ENCODE results near the gene MYO7B. TPM values are rescaled to one million over a fixed set of nuclear protein-coding genes. Genes with fewer than 3 reads are reported as not detected.

MYO7B gene
- polyA plus RNA-seq, 1 of the 3 experiments (the other 2 are of a cell fraction): 0.08 TPM

GRCh38 chr2:127573771-127574170, 38.3 kb downstream of the MYO7B start:
- no peak for TF ChIP-seq JUND (IDR thresholded peaks at IDR 0.05)
- Histone ChIP-seq H3K36me3 (replicated peaks in 1 of 2; ENCODE audit: control insufficient read depth in 1 of 2, insufficient read depth in 2 of 2, low read length in 1 of 2) (no peaks in the 10 kb centered on the region), H3K4me2 (no peak overlapping the region), H3K27ac (ENCODE audit: low read depth in 2 of 2, low read length in 1 of 2) (no peak overlapping the region), H3K4me1 (ENCODE audit: control insufficient read depth in 1 of 2, insufficient read depth in 2 of 2, low read depth in 1 of 2, low read length in 1 of 2) (peaks cover 8 to 14% of the 10 kb centered on the region in 2 experiments; a peak in 3 of 4 replicates), H2AFZ (ENCODE audit: low read depth) (no peak overlapping the region), H4K20me1 (ENCODE audit: insufficient read depth) (no peaks in the 10 kb centered on the region), H3F3A (replicated peaks; ENCODE audit: insufficient read depth) (no peaks in the 10 kb centered on the region), H3K9ac (no peak overlapping the region), H3K4me3 (ENCODE audit: low read depth in 2 of 2, low read length in 1 of 2) (no peak overlapping the region), H3K79me2 (ENCODE audit: insufficient read depth) (no peaks in the 10 kb centered on the region), H3K9me2 (no peaks in the 10 kb centered on the region), H3K27me3 (ENCODE audit: insufficient read depth) (no peaks in the 10 kb centered on the region), H3K9me3 (no peaks in the 10 kb centered on the region)
- no peak for DNase-seq
- ChIA-PET CTCF (interaction anchor here (1.0 kb wide), 1 partner anchor 17 kb away, joined by 3 read pairs; no protein-coding TSS in a partner anchor), POLR2A (no interaction called here)
- WGBS (ENCODE audit: low lambda C conversion rate): 90% methylated on average over 17 of the region's 17 CpGs

DNA sequence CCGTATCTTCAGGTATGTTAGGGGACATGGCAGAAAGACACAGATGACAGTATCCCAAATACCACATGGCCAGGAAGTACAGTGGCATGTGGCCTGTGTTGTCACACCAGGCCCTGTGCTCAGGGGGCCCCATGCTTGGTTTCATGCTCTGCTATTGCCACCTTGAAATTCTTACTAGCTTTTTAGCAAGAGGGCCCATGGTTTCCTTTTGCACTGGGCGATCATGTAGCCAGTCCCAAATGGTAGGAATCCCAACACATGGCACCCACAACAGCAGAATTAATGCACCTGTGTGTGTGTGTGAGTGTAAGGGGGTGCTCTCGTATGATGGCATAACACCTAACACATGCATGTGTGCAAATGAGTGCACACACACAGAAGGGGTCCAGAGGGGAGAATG, 39.2 kb downstream of the MYO7B start:
- Histone ChIP-seq H3K79me2 (ENCODE audit: insufficient read depth) (no peaks in the 10 kb centered on the region), H4K20me1 (ENCODE audit: insufficient read depth) (no peaks in the 10 kb centered on the region), H3K4me1 (ENCODE audit: control insufficient read depth in 1 of 2, insufficient read depth in 2 of 2, low read depth in 1 of 2, low read length in 1 of 2) (peaks cover under 1 to 14% of the 10 kb centered on the region in 2 experiments; a peak in 2 of 4 replicates), H3F3A (replicated peaks; ENCODE audit: insufficient read depth) (no peaks in the 10 kb centered on the region), H3K27me3 (ENCODE audit: insufficient read depth) (no peaks in the 10 kb centered on the region), H3K27ac (ENCODE audit: low read depth in 2 of 2, low read length in 1 of 2) (no peak overlapping the region), H3K9me3 (no peaks in the 10 kb centered on the region), H3K9ac (no peak overlapping the region), H3K9me2 (no peaks in the 10 kb centered on the region), H3K4me3 (ENCODE audit: low read depth in 2 of 2, low read length in 1 of 2) (no peak overlapping the region), H2AFZ (ENCODE audit: low read depth) (no peak overlapping the region), H3K36me3 (replicated peaks in 1 of 2; ENCODE audit: control insufficient read depth in 1 of 2, insufficient read depth in 2 of 2, low read length in 1 of 2) (no peaks in the 10 kb centered on the region), H3K4me2 (no peak overlapping the region)
- ChIA-PET POLR2A (no interaction called here), CTCF (interaction anchor here (2.6 kb wide), 1 partner anchor 17 kb away, joined by 16 read pairs; no protein-coding TSS in a partner anchor)
- TF ChIP-seq SMC3 (IDR thresholded peaks at IDR 0.05; ENCODE audit: low read depth, low read length) (no peak), FOXM1 (IDR thresholded peaks at IDR 0.05; ENCODE audit: low read depth) (no peak)
- DNase-seq: no peak
- 100% methylated on average over 2 of the region's 3 CpGs for WGBS (ENCODE audit: low lambda C conversion rate)

GRCh38 chr2:127575185-127575765, 39.8 kb downstream of the MYO7B start:
- H4K20me1 ChIP-seq (ENCODE audit: insufficient read depth): no peaks in the 10 kb centered on the region
- H3K9me2 ChIP-seq: no peaks in the 10 kb centered on the region
- DNase-seq: no peak
- H3K4me3 ChIP-seq (ENCODE audit: low read depth in 2 of 2, low read length in 1 of 2): no peak overlapping the region
- no peaks in the 10 kb centered on the region for H3F3A ChIP-seq (replicated peaks; ENCODE audit: insufficient read depth)
- no peak for TF ChIP-seq NFIC (IDR thresholded peaks at IDR 0.05; ENCODE audit: borderline replicate concordance)
- TF ChIP-seq FOXJ3 (CRISPR knock-in tag; IDR thresholded peaks at IDR 0.05): no peak
- TF ChIP-seq GATA2 (CRISPR knock-in tag; IDR thresholded peaks at IDR 0.05): no peak
- no peak for TF ChIP-seq TEAD4 (IDR thresholded peaks at IDR 0.05; ENCODE audit: borderline replicate concordance, insufficient read depth)
- no peak for TF ChIP-seq TCF12 (IDR thresholded peaks at IDR 0.05)
- no peak for TF ChIP-seq EP300 (IDR thresholded peaks at IDR 0.05; ENCODE audit: borderline replicate concordance in 1 of 2, low read depth in 1 of 2, low read length in 1 of 2)
- no peak overlapping the region for H3K27ac ChIP-seq (ENCODE audit: low read depth in 2 of 2, low read length in 1 of 2)
- no peaks in the 10 kb centered on the region for H3K27me3 ChIP-seq (ENCODE audit: insufficient read depth)
- WGBS (ENCODE audit: low lambda C conversion rate): 89% methylated on average over 4 of the region's 4 CpGs
- no peaks in the 10 kb centered on the region for H3K36me3 ChIP-seq (replicated peaks in 1 of 2; ENCODE audit: control insufficient read depth in 1 of 2, insufficient read depth in 2 of 2, low read length in 1 of 2)
- POLR2A ChIA-PET: no interaction called here
- no peaks in the 10 kb centered on the region for H3K9me3 ChIP-seq
- CTCF ChIA-PET: interaction anchor here (2.6 kb wide), 1 partner anchor 16 kb away, joined by 16 read pairs; no protein-coding TSS in a partner anchor
- no peak overlapping the region for H2AFZ ChIP-seq (ENCODE audit: low read depth)
- no peak overlapping the region for H3K9ac ChIP-seq
- H3K4me1 ChIP-seq (ENCODE audit: control insufficient read depth in 1 of 2, insufficient read depth in 2 of 2, low read depth in 1 of 2, low read length in 1 of 2): peaks cover 0 to 14% of the 10 kb centered on the region in 2 experiments; a peak in 1 of 4 replicates
- no peak overlapping the region for H3K4me2 ChIP-seq
- no peaks in the 10 kb centered on the region for H3K79me2 ChIP-seq (ENCODE audit: insufficient read depth)
